Measurements from ENCODE around the gene B4GALT1. TPM values are rescaled to one million over a fixed set of nuclear protein-coding genes. Genes with fewer than 3 reads are reported as not detected.

Gene B4GALT1, protein sequence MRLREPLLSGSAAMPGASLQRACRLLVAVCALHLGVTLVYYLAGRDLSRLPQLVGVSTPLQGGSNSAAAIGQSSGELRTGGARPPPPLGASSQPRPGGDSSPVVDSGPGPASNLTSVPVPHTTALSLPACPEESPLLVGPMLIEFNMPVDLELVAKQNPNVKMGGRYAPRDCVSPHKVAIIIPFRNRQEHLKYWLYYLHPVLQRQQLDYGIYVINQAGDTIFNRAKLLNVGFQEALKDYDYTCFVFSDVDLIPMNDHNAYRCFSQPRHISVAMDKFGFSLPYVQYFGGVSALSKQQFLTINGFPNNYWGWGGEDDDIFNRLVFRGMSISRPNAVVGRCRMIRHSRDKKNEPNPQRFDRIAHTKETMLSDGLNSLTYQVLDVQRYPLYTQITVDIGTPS
- total RNA-seq (2012; rRNA removed) = 21.8 and 29.7 TPM in 2 replicates

DNA sequence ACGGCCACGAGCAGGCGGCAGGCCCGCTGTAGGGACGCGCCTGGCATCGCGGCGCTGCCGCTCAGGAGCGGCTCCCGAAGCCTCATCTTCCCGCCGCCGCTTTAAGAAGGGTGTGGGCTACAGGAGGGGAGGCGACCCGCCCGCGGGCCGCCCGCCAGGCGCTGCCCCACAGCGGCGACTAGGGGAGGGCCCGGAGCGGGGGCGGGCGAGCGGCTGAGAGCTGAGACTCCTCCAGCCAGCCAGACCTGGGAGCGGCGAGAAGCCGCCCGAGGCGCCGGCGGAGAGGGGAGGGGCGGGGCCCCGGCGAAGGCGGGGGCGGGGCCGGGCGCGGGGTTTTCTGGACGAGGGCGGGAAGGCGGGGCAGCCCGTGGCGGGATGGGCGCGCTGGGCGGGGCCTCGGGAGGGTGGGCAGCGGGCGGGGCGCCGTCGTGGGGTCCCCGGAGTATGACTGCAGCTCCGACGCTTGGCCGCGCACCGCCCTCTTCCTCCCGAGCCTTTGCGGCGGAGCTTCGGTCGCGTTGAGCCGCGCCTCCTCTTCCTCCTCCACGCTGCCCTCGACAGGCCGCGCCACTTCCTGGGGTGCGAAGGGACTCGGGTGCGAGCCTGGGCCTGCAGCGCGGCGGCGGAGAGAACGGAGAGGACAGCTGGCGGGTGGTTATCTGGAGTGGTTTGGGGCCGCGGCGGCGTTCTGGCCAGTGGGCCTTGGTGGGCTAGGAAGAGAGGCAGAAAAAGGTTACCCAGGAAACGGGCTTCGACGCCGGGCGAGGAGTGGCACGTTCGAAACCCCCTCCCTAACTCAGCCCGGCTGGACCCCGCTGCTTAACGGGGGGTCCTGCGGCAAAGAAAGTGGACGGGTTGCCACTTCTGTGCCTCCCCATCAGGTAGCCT, at the start of gene B4GALT1:
B4GALT1 (minus strand) TSS at position 253 of the 888 bp plus-strand sequence; CDS start at position 86, 167 bp downstream.
- H3K9ac ChIP-seq (ENCODE audit: low read depth, low read length) = peak within 1 kb of the TSS; percentile 97
- H3K4me2 ChIP-seq (ENCODE audit: low read length) = peak within 1 kb of the TSS; percentile 82
- H3K27me3 ChIP-seq (ENCODE audit: control insufficient read depth, insufficient read depth, low read length) = no peaks in the 10 kb centered on the region
- peaks cover 44% of the 10 kb centered on the region for H3K4me1 ChIP-seq (ENCODE audit: control insufficient read depth, insufficient read depth, low read length)
- H3K9me3 ChIP-seq (replicated peaks; ENCODE audit: low read length) = no peaks in the 10 kb centered on the region
- no peaks in the 10 kb centered on the region for H3K36me3 ChIP-seq (ENCODE audit: insufficient read depth, low read length)
- peak within 1 kb of the TSS; percentile 95 for H3K4me3 ChIP-seq (ENCODE audit: low read length)

DNA sequence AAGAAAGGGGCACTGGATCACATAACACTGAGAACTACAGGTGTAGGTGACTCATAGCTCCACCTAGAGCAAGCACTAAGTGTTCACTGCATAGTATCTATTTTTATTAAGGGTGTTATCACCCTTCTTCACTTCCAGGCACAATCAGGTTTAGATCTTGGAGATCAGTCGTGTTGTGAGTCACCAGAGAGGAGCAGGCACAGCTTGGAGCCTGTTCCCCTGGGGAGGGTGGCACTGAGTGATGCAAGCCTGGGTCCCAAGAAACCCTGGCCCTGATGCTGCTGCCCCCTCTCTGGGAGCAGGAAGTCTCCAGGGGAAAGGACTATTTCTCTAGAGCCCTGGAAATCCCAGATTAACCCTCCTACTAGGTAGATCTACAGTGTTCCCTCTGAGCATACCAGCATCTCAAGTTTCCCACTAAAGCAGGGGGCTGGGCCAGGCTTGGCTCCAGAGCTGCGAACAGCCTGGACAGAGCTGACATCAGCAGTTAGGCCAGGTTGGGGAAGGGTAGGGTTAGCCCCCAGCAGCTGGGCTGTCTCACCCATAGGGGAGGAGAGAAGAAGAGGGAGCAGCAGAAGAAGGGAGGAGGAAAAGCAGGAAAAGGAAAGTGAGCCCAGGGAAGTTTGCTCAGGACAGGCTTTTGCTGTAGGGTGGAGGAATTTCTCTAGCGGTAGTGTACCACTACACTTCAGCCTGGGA, 44.7 kb upstream of the B4GALT1 start:
- no peak overlapping the region for H3K9ac ChIP-seq (ENCODE audit: low read depth, low read length)

DNA sequence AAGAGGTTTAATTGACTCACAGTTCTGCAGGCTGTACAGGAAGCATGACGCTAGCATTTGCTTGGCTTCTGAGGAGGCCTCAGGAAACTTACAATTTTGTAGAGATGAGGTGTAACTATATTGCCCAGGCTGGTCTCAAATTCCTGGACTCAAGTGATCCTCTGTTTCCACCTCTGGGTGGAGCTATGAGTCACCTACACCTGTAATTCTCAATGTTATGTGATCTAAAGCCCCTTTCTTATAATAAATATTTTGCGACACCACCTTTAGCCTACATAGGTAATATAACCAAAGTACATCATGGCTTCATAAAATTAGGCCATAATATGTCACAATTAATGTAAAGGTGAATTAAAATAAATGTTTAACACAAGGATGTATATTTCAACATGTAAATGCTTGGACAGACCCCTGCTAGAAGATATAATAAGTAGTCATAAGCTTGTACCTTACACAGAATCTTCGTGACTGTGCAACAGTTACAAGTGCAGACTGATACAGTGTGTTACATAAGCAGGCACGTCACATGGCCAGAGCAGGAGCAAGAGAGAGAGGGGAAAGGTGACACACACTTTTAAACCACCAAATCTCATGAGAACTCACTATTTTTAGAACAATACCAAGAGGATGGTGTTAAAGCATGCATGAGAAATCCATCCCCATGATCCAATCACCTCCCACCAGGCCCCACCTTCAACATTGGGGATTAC, 43.0 kb upstream of the B4GALT1 start:
- Histone ChIP-seq H3K4me3 (ENCODE audit: low read length) (no peak overlapping the region), H3K4me1 (ENCODE audit: control insufficient read depth, insufficient read depth, low read length) (no peaks in the 10 kb centered on the region), H3K27me3 (ENCODE audit: control insufficient read depth, insufficient read depth, low read length) (peaks cover 33% of the 10 kb centered on the region), H3K36me3 (ENCODE audit: insufficient read depth, low read length) (no peaks in the 10 kb centered on the region), H3K9me3 (replicated peaks; ENCODE audit: low read length) (no peaks in the 10 kb centered on the region), H3K9ac (ENCODE audit: low read depth, low read length) (no peak overlapping the region), H3K4me2 (ENCODE audit: low read length) (no peak overlapping the region)

More for the DNA sequence above, 44.7 kb upstream of the B4GALT1 start:
- Histone ChIP-seq H3K4me3 (ENCODE audit: low read length) (no peak overlapping the region), H3K4me1 (ENCODE audit: control insufficient read depth, insufficient read depth, low read length) (no peaks in the 10 kb centered on the region), H3K9me3 (replicated peaks; ENCODE audit: low read length) (no peaks in the 10 kb centered on the region), H3K27me3 (ENCODE audit: control insufficient read depth, insufficient read depth, low read length) (peaks cover 46% of the 10 kb centered on the region), H3K36me3 (ENCODE audit: insufficient read depth, low read length) (no peaks in the 10 kb centered on the region), H3K4me2 (ENCODE audit: low read length) (no peak overlapping the region)

DNA sequence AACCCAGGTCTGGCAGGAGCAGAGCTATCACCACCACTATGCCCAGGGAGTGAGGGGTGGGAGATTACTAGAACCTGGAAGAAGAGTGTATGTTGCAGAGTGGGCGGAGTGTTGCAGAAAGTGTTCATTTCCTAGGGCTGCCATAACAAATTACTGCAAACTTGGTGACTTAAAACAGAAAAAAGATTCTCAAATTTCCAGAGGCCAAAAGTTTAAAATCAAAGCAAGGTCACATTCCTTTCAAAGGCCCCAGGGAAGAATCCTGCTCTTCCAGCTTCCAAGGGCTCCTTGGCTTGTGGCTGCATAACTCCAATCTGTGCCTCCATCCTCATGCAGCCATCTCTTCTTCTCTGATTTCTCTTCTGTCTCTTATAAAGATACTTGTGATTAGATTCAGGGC, 42.3 kb upstream of the B4GALT1 start:
- Histone ChIP-seq H3K4me1 (ENCODE audit: control insufficient read depth, insufficient read depth, low read length) (no peaks in the 10 kb centered on the region), H3K9me3 (replicated peaks; ENCODE audit: low read length) (no peaks in the 10 kb centered on the region), H3K4me2 (ENCODE audit: low read length) (no peak overlapping the region), H3K27me3 (ENCODE audit: control insufficient read depth, insufficient read depth, low read length) (peaks cover 32% of the 10 kb centered on the region), H3K36me3 (ENCODE audit: insufficient read depth, low read length) (no peaks in the 10 kb centered on the region), H3K4me3 (ENCODE audit: low read length) (no peak overlapping the region), H3K9ac (ENCODE audit: low read depth, low read length) (no peak overlapping the region)

DNA sequence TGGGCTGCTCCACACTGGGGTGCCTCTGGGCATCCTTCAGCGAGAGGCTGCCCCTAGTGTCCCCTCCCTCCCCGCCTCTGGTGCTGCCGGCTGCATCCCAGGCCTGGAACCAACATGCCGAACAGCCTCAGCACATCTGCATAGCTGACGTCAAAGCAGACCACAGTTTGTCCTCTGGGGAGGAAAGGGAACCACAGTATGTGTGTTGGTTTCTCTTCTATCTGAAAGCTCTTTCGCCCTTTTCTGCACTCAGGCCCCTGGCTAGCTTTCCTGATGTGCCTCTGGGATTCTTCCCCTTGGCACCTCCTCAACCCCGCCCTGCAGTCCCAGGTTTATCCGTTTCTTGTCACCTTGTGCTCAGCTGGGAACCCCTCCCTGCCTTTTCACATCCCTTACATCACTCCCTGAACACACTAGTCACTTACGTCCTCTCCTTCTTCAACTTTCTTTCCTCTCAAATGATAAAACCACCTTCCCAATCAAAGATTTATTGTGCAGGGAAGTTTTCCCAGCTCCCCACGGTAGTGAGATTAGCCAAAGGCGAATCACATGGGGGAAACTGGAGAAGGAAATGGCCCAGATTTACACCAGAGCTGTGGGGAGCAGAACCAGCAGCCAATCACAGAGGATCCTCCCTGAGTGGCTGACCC, 35.5 kb upstream of the B4GALT1 start:
- Histone ChIP-seq H3K9ac (ENCODE audit: low read depth, low read length) (no peak overlapping the region), H3K27me3 (ENCODE audit: control insufficient read depth, insufficient read depth, low read length) (peaks cover 34% of the 10 kb centered on the region), H3K4me2 (ENCODE audit: low read length) (no peak overlapping the region), H3K36me3 (ENCODE audit: insufficient read depth, low read length) (no peaks in the 10 kb centered on the region), H3K4me1 (ENCODE audit: control insufficient read depth, insufficient read depth, low read length) (peaks cover 10% of the 10 kb centered on the region), H3K4me3 (ENCODE audit: low read length) (no peak overlapping the region), H3K9me3 (replicated peaks; ENCODE audit: low read length) (no peaks in the 10 kb centered on the region)

DNA sequence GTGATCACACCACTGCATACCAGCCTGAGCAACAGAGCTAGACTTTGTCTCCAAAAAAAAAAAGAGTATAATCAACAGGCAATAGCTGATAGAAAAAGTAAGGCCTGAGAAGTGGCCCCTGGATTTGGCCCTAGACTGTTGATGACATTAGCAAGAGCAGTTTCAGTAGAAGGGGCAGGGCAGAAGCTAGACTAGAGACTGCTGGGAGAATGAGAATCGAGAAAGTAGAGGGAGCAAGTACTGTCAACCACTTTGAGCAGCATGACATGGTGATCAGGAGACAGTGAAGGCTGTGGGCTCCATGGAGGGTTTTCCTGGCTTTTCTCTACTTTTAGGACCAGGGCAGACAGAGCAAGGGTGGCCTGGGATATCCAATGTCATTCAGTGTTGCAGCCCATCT, 34.9 kb upstream of the B4GALT1 start:
- no peaks in the 10 kb centered on the region for H3K36me3 ChIP-seq (ENCODE audit: insufficient read depth, low read length)
- H3K4me3 ChIP-seq (ENCODE audit: low read length) = no peak overlapping the region
- H3K9me3 ChIP-seq (replicated peaks; ENCODE audit: low read length) = no peaks in the 10 kb centered on the region
- peaks cover 31% of the 10 kb centered on the region for H3K27me3 ChIP-seq (ENCODE audit: control insufficient read depth, insufficient read depth, low read length)
- H3K9ac ChIP-seq (ENCODE audit: low read depth, low read length) = no peak overlapping the region
- H3K4me1 ChIP-seq (ENCODE audit: control insufficient read depth, insufficient read depth, low read length) = peaks cover 10% of the 10 kb centered on the region
- no peak overlapping the region for H3K4me2 ChIP-seq (ENCODE audit: low read length)

DNA sequence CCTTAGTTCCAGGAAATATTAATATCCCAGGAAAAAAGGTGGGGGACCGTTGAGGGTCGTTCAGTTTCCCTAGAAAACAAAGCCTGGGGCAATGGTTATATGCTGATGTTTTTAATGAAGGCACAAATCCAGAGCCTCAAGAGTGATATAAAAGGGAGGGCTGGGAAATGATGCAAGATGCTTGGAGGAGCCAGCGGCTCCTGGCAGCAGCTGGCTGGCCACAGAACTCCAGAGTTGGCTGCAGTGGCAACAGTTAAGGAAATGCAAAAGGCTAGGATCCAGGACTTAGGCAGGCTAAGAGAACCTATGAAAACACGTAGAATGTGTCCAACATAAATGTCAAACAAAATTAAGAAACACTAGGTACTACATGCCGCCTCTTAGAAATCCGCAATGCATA, 31.0 kb upstream of the B4GALT1 start:
- H3K9me3 ChIP-seq (replicated peaks; ENCODE audit: low read length) = no peaks in the 10 kb centered on the region
- H3K27me3 ChIP-seq (ENCODE audit: control insufficient read depth, insufficient read depth, low read length) = peaks cover 9% of the 10 kb centered on the region
- peak overlapping the region; percentile 5 for H3K4me2 ChIP-seq (ENCODE audit: low read length)
- H3K36me3 ChIP-seq (ENCODE audit: insufficient read depth, low read length) = no peaks in the 10 kb centered on the region
- no peak overlapping the region for H3K4me3 ChIP-seq (ENCODE audit: low read length)
- peaks cover 10% of the 10 kb centered on the region for H3K4me1 ChIP-seq (ENCODE audit: control insufficient read depth, insufficient read depth, low read length)
- H3K9ac ChIP-seq (ENCODE audit: low read depth, low read length) = no peak overlapping the region

DNA sequence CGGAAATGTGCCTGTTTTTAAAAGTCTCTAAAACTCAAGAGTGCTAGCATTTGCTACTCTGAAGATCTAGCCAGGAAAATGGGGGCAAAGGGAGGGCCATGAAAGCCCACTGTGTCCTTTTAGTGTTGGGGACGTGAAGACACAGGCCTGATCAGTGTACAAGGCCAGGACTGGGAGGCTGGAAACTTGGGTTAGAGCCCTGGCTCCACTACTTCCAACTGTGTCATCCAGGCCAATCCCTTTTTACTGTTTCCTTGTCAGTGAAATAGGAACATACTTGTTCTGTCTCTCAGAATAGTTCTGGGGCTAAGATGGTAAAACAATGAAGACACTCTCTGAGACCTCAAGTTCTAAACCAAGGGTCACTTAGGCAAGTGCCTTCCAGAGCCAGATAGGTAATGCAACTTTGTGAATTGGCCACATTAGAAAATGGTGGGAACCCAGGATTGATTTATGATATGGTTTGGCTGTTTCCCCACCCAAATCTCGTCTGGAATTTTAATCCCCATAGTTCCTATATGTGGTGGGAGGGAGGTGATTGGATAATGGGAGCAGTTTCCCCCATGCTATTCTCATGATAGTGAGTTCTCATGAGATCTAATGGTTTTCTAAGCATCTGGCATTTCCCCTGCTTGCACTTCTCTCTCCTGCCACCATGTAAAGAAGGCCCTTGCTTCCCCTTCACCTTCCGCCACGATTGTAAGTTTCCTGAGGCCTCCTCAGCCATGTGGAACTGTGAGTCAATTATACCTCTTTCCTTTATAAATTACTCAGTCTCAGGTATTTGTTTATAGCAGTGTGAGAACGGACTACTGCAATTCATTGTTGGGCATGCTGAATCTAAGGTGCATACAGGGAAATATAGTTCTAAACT, 30.4 kb upstream of the B4GALT1 start:
- Histone ChIP-seq H3K4me2 (ENCODE audit: low read length) (no peak overlapping the region), H3K27me3 (ENCODE audit: control insufficient read depth, insufficient read depth, low read length) (peaks cover 2% of the 10 kb centered on the region), H3K9ac (ENCODE audit: low read depth, low read length) (no peak overlapping the region), H3K4me3 (ENCODE audit: low read length) (no peak overlapping the region), H3K4me1 (ENCODE audit: control insufficient read depth, insufficient read depth, low read length) (peaks cover 10% of the 10 kb centered on the region), H3K36me3 (ENCODE audit: insufficient read depth, low read length) (no peaks in the 10 kb centered on the region), H3K9me3 (replicated peaks; ENCODE audit: low read length) (no peaks in the 10 kb centered on the region)

DNA sequence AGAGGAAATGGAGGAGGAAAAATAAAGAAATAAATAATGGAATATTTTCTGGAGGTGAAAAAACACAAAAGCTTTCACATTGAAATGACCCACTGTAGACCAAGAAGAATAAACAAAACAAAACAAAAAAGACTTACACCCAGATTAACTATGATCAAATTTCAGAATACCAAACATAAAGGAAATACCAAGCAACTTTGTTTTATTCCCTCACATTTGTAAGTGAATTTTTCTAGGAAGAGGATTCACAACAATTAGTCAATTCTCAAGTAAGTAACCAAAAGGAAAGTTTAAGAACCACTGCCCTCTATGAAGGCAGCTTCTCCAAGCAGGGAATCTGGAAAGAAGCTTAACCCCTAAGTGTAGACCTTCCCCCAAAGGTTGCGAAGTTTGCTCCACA, 29.6 kb upstream of the B4GALT1 start:
- H3K27me3 ChIP-seq (ENCODE audit: control insufficient read depth, insufficient read depth, low read length) = no peaks in the 10 kb centered on the region

DNA sequence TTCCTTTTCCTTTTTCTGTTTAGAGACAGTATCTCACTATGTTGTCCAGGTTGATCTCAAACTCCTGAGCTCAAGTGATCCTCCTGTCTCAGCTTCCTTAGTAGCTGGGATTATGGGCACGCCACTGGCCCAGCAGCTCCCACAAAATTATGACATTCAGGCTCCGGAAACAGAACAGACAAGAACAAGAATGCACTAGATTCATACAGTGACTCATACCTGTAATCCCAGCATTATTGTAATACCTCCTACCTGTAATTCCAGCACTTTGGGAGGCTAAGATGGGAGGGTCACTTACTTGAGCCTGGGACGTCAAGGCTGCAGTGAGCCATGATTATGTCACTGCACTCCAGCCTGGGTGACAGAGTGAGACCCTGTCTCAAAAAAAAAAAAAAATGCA, 26.7 kb upstream of the B4GALT1 start:
- Histone ChIP-seq H3K9ac (ENCODE audit: low read depth, low read length) (no peak overlapping the region), H3K4me2 (ENCODE audit: low read length) (no peak overlapping the region), H3K9me3 (replicated peaks; ENCODE audit: low read length) (no peaks in the 10 kb centered on the region), H3K4me3 (ENCODE audit: low read length) (no peak overlapping the region), H3K4me1 (ENCODE audit: control insufficient read depth, insufficient read depth, low read length) (peaks cover 9% of the 10 kb centered on the region), H3K36me3 (ENCODE audit: insufficient read depth, low read length) (no peaks in the 10 kb centered on the region), H3K27me3 (ENCODE audit: control insufficient read depth, insufficient read depth, low read length) (no peaks in the 10 kb centered on the region)

More for the DNA sequence above, 29.6 kb upstream of the B4GALT1 start:
- H3K4me1 ChIP-seq (ENCODE audit: control insufficient read depth, insufficient read depth, low read length) = peaks cover 10% of the 10 kb centered on the region
- no peak overlapping the region for H3K9ac ChIP-seq (ENCODE audit: low read depth, low read length)
- H3K36me3 ChIP-seq (ENCODE audit: insufficient read depth, low read length) = no peaks in the 10 kb centered on the region
- H3K4me2 ChIP-seq (ENCODE audit: low read length) = no peak overlapping the region
- H3K9me3 ChIP-seq (replicated peaks; ENCODE audit: low read length) = no peaks in the 10 kb centered on the region
- no peak overlapping the region for H3K4me3 ChIP-seq (ENCODE audit: low read length)
